BJ (cell line): ENCODE data around the gene DMAP1. TPM values are rescaled to one million over a fixed set of nuclear protein-coding genes. Genes with fewer than 3 reads are reported as not detected.

ENCODE experiments used
- CTCF ChIA-PET: fragments of 350-600 bp; formaldehyde crosslinking; extraction: SDS; loops from one replicate; lab custom pipeline; 2021; ENCODE audit warnings: antibody characterized with exemption, inconsistent platforms; lab: Yijun Ruan, JAX
- POLR2A ChIA-PET: fragments of 300-600 bp; sonication (Branson Sonifier 250); formaldehyde crosslinking; extraction: SDS; loops from one replicate; lab custom pipeline; 2021; ENCODE audit warnings: antibody characterized with exemption; lab: Charles Lee
- DNase-seq: peaks from one replicate; pipeline ENCODE4 v3.0.0-alpha.2; 2011; ENCODE audit warnings: low read depth
- H3K27me3 ChIP-seq: 2 replicates; pipeline ENCODE4 v1.6.0; 2011; ENCODE audit warnings: low read length; ENCODE audit not compliant: control insufficient read depth, insufficient read depth
- H3K36me3 ChIP-seq: 2 replicates; pipeline ENCODE4 v1.5.1; 2011; ENCODE audit warnings: low read length; ENCODE audit not compliant: control insufficient read depth, insufficient read depth
- H3K4me3 ChIP-seq: 2 replicates; pipeline ENCODE4 v1.5.1; 2011; ENCODE audit warnings: low read depth, mild to moderate bottlenecking, control low read depth, low read length
- CTCF ChIP-seq: IDR thresholded peaks from 2 replicates; pipeline ENCODE4 v1.5.1; 2011; ENCODE audit warnings: low read depth, mild to moderate bottlenecking, control low read depth, inconsistent platforms, low read length, moderate library complexity; ENCODE audit not compliant: insufficient read depth
- polyA plus RNA-seq: library from polyadenylated mRNA; depleted of rRNA; stranded (reverse); fragments of >200 nt; gene quantifications from 2 replicates; pipeline ENCODE4 v1.2.3, GENCODE V29; 2011

Gene DMAP1
- polyA plus RNA-seq, 1 experiment, result 45.1 TPM

- no peak for DNase-seq
- TF ChIP-seq CTCF, result no peak
- H3K27me3 ChIP-seq, result no peaks in the 10 kb centered on the region
- POLR2A ChIA-PET, result interaction anchor here (0.6 kb wide), 1 partner anchor 153 kb away, joined by 7 read pairs; no protein-coding TSS in a partner anchor
- H3K4me3 ChIP-seq, result no peak overlapping the region
- CTCF ChIA-PET, result interaction anchor here (0.6 to 8.1 kb wide), 4 partner anchors 10 to 91 kb away, joined by 3 to 88 read pairs (median 30); no protein-coding TSS in a partner anchor
- peaks cover under 1% of the 10 kb centered on the region for H3K36me3 ChIP-seq
Observed at GRCh38 chr1:44235808-44236207, 22.5 kb downstream of the DMAP1 start.

- ChIA-PET CTCF (interaction anchor here (0.6 to 8.1 kb wide), 6 partner anchors 11 to 90 kb away, joined by 3 to 88 read pairs (median 14); no protein-coding TSS in a partner anchor), POLR2A (no interaction called here)
- Histone ChIP-seq H3K27me3 (no peaks in the 10 kb centered on the region), H3K4me3 (no peak overlapping the region), H3K36me3 (peaks cover 2% of the 10 kb centered on the region; the same call in 1 of the 2 replicates)
- DNase-seq, result no peak
- no peak for TF ChIP-seq CTCF
Observed at GRCh38 chr1:44236490-44237272, 23.4 kb downstream of the DMAP1 start.

GRCh38 chr1:44237721-44238457 is 24.6 kb downstream of the DMAP1 start:
- ChIA-PET CTCF (interaction anchor here (0.6 to 8.1 kb wide), 19 partner anchors 10 to 748 kb away, joined by 3 to 88 read pairs (median 3); partner anchors contain the start of gene DMAP1), POLR2A (no interaction called here)
- DNase-seq, result peak; percentile 52
- TF ChIP-seq CTCF, result peak; percentile 91
- Histone ChIP-seq H3K4me3 (no peak overlapping the region), H3K27me3 (no peaks in the 10 kb centered on the region), H3K36me3 (peaks cover 2% of the 10 kb centered on the region; the same call in 1 of the 2 replicates)

- H3K36me3 ChIP-seq, result peaks cover 2% of the 10 kb centered on the region; the same call in 1 of the 2 replicates
- no peak for TF ChIP-seq CTCF
- no peaks in the 10 kb centered on the region for H3K27me3 ChIP-seq
- no peak for DNase-seq
- CTCF ChIA-PET, result interaction anchor here (0.8 to 8.1 kb wide), 17 partner anchors 9 to 749 kb away, joined by 3 to 88 read pairs (median 4); partner anchors contain the start of gene DMAP1
- POLR2A ChIA-PET, result interaction anchor here (0.6 kb wide), 1 partner anchor 351 kb away, joined by 3 read pairs; no protein-coding TSS in a partner anchor
- no peak overlapping the region for H3K4me3 ChIP-seq
Observed at GRCh38 chr1:44238660-44239059, 25.4 kb downstream of the DMAP1 start.
